GM12891 (cell line): ENCODE results near the gene PLEKHG5.

ENCODE experiments used
- POLR2A ChIP-seq: IDR thresholded peaks from 2 replicates; pipeline ENCODE4 v1.6.1; 2011; ENCODE audit warnings: low read depth, low read length, control low read depth
- POU2F2 ChIP-seq: IDR thresholded peaks from 2 replicates; pipeline ENCODE4 v1.6.1; 2011; ENCODE audit warnings: low read depth, mild to moderate bottlenecking, control low read depth, low read length, moderate library complexity
- SPI1 ChIP-seq: IDR thresholded peaks from 2 replicates; pipeline ENCODE4 v1.6.1; 2011; ENCODE audit warnings: low read depth, low read length, control low read depth

- no peak for TF ChIP-seq POLR2A
- no peak for TF ChIP-seq POU2F2
- TF ChIP-seq SPI1, result no peak
Observed at GRCh38 chr1:6530504-6531160, 39.2 kb upstream of the PLEKHG5 start.
